ENCODE measurements around the gene APOA1.

DNA sequence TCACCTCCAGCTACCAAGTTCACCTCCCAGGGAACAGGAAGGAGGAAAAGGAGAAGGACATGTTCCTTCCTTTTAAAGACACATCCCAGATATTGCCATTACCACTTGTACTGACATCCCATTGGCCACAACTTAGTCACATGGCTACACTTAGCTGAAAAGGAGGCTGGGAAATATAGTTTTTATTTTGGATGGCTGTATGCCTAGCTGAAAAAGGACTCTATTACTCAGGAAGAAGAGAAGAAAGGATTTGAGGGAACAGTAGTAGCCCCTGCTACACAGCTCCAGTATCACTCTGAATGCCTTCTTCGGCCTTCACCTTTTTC, 43.7 kb downstream of the APOA1 start:
- TF ChIP-seq EZH2 (IDR thresholded peaks at IDR 0.05; ENCODE audit: borderline replicate concordance, low read depth, low read length, severe bottlenecking), result no peak
- TF ChIP-seq, protein P1, sequence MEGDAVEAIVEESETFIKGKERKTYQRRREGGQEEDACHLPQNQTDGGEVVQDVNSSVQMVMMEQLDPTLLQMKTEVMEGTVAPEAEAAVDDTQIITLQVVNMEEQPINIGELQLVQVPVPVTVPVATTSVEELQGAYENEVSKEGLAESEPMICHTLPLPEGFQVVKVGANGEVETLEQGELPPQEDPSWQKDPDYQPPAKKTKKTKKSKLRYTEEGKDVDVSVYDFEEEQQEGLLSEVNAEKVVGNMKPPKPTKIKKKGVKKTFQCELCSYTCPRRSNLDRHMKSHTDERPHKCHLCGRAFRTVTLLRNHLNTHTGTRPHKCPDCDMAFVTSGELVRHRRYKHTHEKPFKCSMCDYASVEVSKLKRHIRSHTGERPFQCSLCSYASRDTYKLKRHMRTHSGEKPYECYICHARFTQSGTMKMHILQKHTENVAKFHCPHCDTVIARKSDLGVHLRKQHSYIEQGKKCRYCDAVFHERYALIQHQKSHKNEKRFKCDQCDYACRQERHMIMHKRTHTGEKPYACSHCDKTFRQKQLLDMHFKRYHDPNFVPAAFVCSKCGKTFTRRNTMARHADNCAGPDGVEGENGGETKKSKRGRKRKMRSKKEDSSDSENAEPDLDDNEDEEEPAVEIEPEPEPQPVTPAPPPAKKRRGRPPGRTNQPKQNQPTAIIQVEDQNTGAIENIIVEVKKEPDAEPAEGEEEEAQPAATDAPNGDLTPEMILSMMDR (IDR thresholded peaks at IDR 0.05; ENCODE audit: extremely low read depth in 1 of 2, insufficient read depth in 1 of 2, low read depth in 1 of 2, low read length in 2 of 2), result no peak
- TF ChIP-seq FOS (IDR thresholded peaks at IDR 0.05; ENCODE audit: borderline replicate concordance, insufficient read depth, low read length), result no peak

All from endothelial cell of umbilical vein (primary cell).